Panc1 (cell line): Measurements from ENCODE around the gene EFEMP1.

Source experiments
- TCF7L2 ChIP-seq: IDR thresholded peaks from 2 replicates; pipeline ENCODE4 v1.6.1; 2011; ENCODE audit warnings: mild to moderate bottlenecking, low read depth, low read length, inconsistent platforms
- TF ChIP-seq, protein P1 (sequence below): fragments of 450-650 bp; IDR thresholded peaks from 2 replicates; pipeline ENCODE4 v1.5.1; 2017; ENCODE audit warnings: mild to moderate bottlenecking
- TF ChIP-seq, protein P2 (sequence below), 2 experiments: IDR thresholded peaks; 2 replicates each; pipeline ENCODE4 v1.6.1; 2011 to 2012; ENCODE audit warnings: low read depth in 2 of 2, control low read depth in 1 of 2, low read length in 1 of 2, mild to moderate bottlenecking in 1 of 2, moderate library complexity in 1 of 2; ENCODE audit not compliant: insufficient read depth in 1 of 2

DNA sequence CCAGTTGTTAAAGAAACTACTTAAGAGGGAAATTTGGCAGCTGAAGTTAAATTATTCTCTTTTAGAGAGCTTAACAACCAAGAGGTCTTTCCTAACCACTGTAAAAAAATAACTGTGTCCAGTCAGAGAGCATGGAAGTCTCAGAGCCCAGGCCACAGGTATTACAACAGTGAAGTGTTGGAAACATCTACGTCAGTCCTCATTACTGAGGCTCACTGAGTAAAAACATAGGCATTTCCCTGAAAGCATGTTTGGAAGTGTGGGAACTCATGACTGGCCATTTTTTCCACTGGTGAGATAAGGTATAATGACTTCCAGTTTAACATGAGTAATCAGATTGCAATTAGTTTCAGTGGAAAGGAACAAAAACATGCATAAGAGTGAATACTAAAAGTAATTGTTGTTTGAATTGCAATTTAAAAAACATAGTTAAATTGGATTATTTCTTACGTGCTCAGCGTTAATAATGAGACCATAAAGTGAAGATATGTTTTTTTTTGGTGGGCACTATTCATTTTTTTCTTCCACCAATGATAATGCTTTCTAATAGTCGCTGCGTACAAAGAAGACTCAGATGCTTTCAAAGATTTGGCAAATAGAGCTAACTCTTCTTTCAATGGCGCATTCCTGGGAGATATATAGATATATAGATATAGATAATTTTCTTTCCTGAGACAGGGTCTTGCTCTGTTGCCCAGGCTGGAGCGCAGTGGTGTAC lies 60.8 kb downstream of the EFEMP1 start:
- TF ChIP-seq, protein P1, sequence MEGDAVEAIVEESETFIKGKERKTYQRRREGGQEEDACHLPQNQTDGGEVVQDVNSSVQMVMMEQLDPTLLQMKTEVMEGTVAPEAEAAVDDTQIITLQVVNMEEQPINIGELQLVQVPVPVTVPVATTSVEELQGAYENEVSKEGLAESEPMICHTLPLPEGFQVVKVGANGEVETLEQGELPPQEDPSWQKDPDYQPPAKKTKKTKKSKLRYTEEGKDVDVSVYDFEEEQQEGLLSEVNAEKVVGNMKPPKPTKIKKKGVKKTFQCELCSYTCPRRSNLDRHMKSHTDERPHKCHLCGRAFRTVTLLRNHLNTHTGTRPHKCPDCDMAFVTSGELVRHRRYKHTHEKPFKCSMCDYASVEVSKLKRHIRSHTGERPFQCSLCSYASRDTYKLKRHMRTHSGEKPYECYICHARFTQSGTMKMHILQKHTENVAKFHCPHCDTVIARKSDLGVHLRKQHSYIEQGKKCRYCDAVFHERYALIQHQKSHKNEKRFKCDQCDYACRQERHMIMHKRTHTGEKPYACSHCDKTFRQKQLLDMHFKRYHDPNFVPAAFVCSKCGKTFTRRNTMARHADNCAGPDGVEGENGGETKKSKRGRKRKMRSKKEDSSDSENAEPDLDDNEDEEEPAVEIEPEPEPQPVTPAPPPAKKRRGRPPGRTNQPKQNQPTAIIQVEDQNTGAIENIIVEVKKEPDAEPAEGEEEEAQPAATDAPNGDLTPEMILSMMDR = no peak
- no peak for TF ChIP-seq TCF7L2
- TF ChIP-seq, protein P2, sequence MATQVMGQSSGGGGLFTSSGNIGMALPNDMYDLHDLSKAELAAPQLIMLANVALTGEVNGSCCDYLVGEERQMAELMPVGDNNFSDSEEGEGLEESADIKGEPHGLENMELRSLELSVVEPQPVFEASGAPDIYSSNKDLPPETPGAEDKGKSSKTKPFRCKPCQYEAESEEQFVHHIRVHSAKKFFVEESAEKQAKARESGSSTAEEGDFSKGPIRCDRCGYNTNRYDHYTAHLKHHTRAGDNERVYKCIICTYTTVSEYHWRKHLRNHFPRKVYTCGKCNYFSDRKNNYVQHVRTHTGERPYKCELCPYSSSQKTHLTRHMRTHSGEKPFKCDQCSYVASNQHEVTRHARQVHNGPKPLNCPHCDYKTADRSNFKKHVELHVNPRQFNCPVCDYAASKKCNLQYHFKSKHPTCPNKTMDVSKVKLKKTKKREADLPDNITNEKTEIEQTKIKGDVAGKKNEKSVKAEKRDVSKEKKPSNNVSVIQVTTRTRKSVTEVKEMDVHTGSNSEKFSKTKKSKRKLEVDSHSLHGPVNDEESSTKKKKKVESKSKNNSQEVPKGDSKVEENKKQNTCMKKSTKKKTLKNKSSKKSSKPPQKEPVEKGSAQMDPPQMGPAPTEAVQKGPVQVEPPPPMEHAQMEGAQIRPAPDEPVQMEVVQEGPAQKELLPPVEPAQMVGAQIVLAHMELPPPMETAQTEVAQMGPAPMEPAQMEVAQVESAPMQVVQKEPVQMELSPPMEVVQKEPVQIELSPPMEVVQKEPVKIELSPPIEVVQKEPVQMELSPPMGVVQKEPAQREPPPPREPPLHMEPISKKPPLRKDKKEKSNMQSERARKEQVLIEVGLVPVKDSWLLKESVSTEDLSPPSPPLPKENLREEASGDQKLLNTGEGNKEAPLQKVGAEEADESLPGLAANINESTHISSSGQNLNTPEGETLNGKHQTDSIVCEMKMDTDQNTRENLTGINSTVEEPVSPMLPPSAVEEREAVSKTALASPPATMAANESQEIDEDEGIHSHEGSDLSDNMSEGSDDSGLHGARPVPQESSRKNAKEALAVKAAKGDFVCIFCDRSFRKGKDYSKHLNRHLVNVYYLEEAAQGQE (IDR thresholded peaks at IDR 0.05; ENCODE audit: insufficient read depth in 1 of 2, low read depth in 2 of 2, low read length in 1 of 2) = no peak
